ENCODE measurements around the gene MBNL3. TPM values are rescaled to one million over a fixed set of nuclear protein-coding genes. Genes with fewer than 3 reads are reported as not detected.
"Not testable (repeated sequence)": the region's sequence is repeated elsewhere in the genome, so short reads cannot be mapped to it uniquely, and the experiment has no call there.

Gene MBNL3
- total RNA-seq, 1 donor from 2014 or later = 4.5 TPM

GRCh38 chrX:132461886-132462285, 27.0 kb downstream of the MBNL3 start:
- no peak for TF ChIP-seq CTCF (IDR thresholded peaks at IDR 0.05)
- H3K36me3 Mint-ChIP-seq (ENCODE audit: low read depth) = no peaks in the 10 kb centered on the region
- H3K4me1 Mint-ChIP-seq (ENCODE audit: low read depth) = no peaks in the 10 kb centered on the region
- H3K27me3 Mint-ChIP-seq (ENCODE audit: low read depth) = no peaks in the 10 kb centered on the region
- no peak for DNase-seq (ENCODE audit: low spot score)
- no peak overlapping the region for H3K4me3 Mint-ChIP-seq (ENCODE audit: unreplicated experiment)
- H3K27ac Mint-ChIP-seq (ENCODE audit: unreplicated experiment) = no peak overlapping the region
- peaks cover 5% of the 10 kb centered on the region for H3K9me3 Mint-ChIP-seq (ENCODE audit: low read depth)

GRCh38 chrX:132452911-132453550, 35.8 kb downstream of the MBNL3 start:
- H3K9me3 Mint-ChIP-seq (ENCODE audit: low read depth) = peaks cover 26% of the 10 kb centered on the region
- no peaks in the 10 kb centered on the region for H3K4me1 Mint-ChIP-seq (ENCODE audit: low read depth)
- H3K27ac Mint-ChIP-seq (ENCODE audit: unreplicated experiment) = no peak overlapping the region
- DNase-seq (ENCODE audit: low spot score) = no peak
- H3K27me3 Mint-ChIP-seq (ENCODE audit: low read depth) = no peaks in the 10 kb centered on the region
- no peak for TF ChIP-seq CTCF (IDR thresholded peaks at IDR 0.05)
- no peak overlapping the region for H3K4me3 Mint-ChIP-seq (ENCODE audit: unreplicated experiment)
- peaks cover 17% of the 10 kb centered on the region for H3K36me3 Mint-ChIP-seq (ENCODE audit: low read depth)

- Mint-ChIP-seq H3K9me3 (ENCODE audit: low read depth) (peaks cover 43% of the 10 kb centered on the region), H3K36me3 (ENCODE audit: low read depth) (peaks cover 22% of the 10 kb centered on the region), H3K4me1 (ENCODE audit: low read depth) (peaks cover 13% of the 10 kb centered on the region)
- H3K27me3 Mint-ChIP-seq (ENCODE audit: low read depth); H3K27ac Mint-ChIP-seq (ENCODE audit: unreplicated experiment); DNase-seq (ENCODE audit: low spot score); H3K4me3 Mint-ChIP-seq (ENCODE audit: unreplicated experiment): not testable (repeated sequence)
These were observed 42.9 kb downstream of the MBNL3 start for GRCh38 chrX:132445909-132446308.

- Mint-ChIP-seq H3K27me3 (ENCODE audit: low read depth) (no peaks in the 10 kb centered on the region), H3K36me3 (ENCODE audit: low read depth) (peaks cover 16% of the 10 kb centered on the region), H3K9me3 (ENCODE audit: low read depth) (peaks cover 33% of the 10 kb centered on the region), H3K27ac (ENCODE audit: unreplicated experiment) (no peak overlapping the region), H3K4me1 (ENCODE audit: low read depth) (peaks cover 13% of the 10 kb centered on the region), H3K4me3 (ENCODE audit: unreplicated experiment) (no peak overlapping the region)
- no peak for TF ChIP-seq CTCF (IDR thresholded peaks at IDR 0.05)
- no peak for DNase-seq (ENCODE audit: low spot score)
These were observed 43.9 kb downstream of the MBNL3 start for GRCh38 chrX:132444936-132445335.

DNA sequence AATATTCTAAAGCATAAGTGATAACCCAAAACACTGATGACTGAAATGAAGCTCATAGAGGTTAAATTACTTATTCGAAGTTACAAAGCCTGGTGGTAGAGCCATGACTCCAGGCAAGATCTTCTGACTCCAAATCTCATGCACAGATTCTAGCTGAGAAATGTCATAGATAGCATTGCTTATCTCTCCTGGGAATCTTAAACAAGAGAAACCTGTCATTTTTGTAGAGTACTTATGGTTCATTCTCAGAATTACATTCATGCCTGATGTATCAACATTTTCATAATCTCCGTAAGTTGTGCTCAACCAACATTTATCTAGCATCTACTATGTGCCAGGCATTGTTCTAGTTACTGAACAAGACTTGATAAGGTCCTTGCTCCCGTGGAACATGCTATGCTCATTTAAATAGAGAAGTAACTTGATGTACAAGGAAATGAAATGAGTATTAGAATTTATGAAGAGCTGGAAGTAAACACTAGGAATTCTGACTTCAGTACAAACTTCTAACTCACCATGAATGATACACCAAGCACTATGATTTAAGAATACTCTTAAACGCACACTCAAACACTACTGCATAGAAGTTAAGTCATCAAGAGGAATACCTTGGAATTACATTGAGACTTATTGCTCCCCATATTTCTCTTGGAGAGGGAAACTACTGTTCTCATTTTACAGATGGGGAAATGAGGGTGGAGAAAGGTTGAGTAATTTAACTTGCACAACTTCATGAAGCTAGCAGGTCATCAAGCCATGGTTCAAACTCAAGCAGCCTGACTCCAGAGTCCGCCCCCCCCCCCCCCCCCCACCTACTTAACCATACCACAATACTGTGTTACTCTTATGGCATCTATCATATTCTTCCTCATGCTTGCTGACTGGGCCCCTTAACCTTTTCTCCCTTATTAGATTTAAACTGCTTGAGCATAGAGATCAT, 45.4 kb downstream of the MBNL3 start:
- Mint-ChIP-seq H3K27me3 (ENCODE audit: low read depth) (no peaks in the 10 kb centered on the region), H3K27ac (ENCODE audit: unreplicated experiment) (no peak overlapping the region), H3K9me3 (ENCODE audit: low read depth) (peaks cover 23% of the 10 kb centered on the region), H3K4me1 (ENCODE audit: low read depth) (peaks cover 13% of the 10 kb centered on the region), H3K36me3 (ENCODE audit: low read depth) (peaks cover 9% of the 10 kb centered on the region), H3K4me3 (ENCODE audit: unreplicated experiment) (no peak overlapping the region)
- no peak for TF ChIP-seq CTCF (IDR thresholded peaks at IDR 0.05)
- DNase-seq (ENCODE audit: low spot score) = no peak
